K562 (cell line): Measurements from ENCODE around the gene COPB2. TPM values are rescaled to one million over a fixed set of nuclear protein-coding genes. Genes with fewer than 3 reads are reported as not detected.
A peak's percentile ranks its signal among the peaks of the same experiment; 100 is the strongest.

Experiments used
- ATF3 ChIP-seq, 2 experiments: fragments of 450-650 bp in 1 of 2; sonication (generic) in 1 of 2; formaldehyde crosslinking in 1 of 2; IDR thresholded peaks in 1 of 2; conservative IDR thresholded peaks in 1 of 2; 2 replicates each; pipeline versions ENCODE4 v1.6.1 to v1.8.1; 2016 to 2023; ENCODE audit warnings: mild to moderate bottlenecking in 2 of 2, moderate library complexity in 2 of 2, inconsistent platforms in 1 of 2, missing genetic modification reagents in 1 of 2
- CC2D1A ChIP-seq: fragments of 450-650 bp; IDR thresholded peaks from 2 replicates; pipeline ENCODE4 v1.6.1; 2017; ENCODE audit warnings: mild to moderate bottlenecking
- FOS ChIP-seq: IDR thresholded peaks from 3 replicates; pipeline ENCODE4 v1.6.1; 2011; ENCODE audit not compliant: insufficient read length; ENCODE audit errors: extremely low read depth
- FOSL1 ChIP-seq: fragments of 200-800 bp; sonication (Bioruptor generic); conservative IDR thresholded peaks from 2 replicates; pipeline ENCODE4 v1.6.1; 2016; ENCODE audit warnings: missing genetic modification characterization, missing compliant biosample characterization
- KAT8 ChIP-seq: fragments of 450-650 bp; IDR thresholded peaks from 2 replicates; pipeline ENCODE4 v1.6.1; 2016; ENCODE audit warnings: low read depth, mild to moderate bottlenecking
- PML ChIP-seq: IDR thresholded peaks from 2 replicates; pipeline ENCODE4 v1.6.1; 2012; ENCODE audit warnings: low read length, inconsistent platforms
- POLR2AphosphoS2 ChIP-seq: IDR thresholded peaks from 2 replicates; pipeline ENCODE4 v1.6.1; 2012; ENCODE audit warnings: low read length, improper control_type of control experiment
- RCOR1 ChIP-seq, 2 experiments: IDR thresholded peaks; 2 replicates each; pipeline ENCODE4 v1.6.1; 2012; ENCODE audit warnings: low read depth in 2 of 2, low read length in 2 of 2, borderline replicate concordance in 1 of 2, improper control_type of control experiment in 1 of 2
- REST ChIP-seq, 2 experiments: fragments of 450-650 bp; formaldehyde crosslinking in 1 of 2; IDR thresholded peaks; 2 replicates each; pipeline versions ENCODE4 v1.4.0 to v1.6.1; 2014 to 2020; ENCODE audit warnings: mild to moderate bottlenecking in 2 of 2, borderline replicate concordance in 1 of 2, low read depth in 1 of 2
- TEAD4 ChIP-seq, 2 experiments: sonication (generic) in 1 of 2; formaldehyde crosslinking in 1 of 2; IDR thresholded peaks; 2 replicates each; pipeline versions ENCODE4 v1.6.1 to v1.8.0; 2012 to 2022; ENCODE audit warnings: borderline replicate concordance in 1 of 2, inconsistent platforms in 1 of 2, low read length in 1 of 2, mild to moderate bottlenecking in 1 of 2, missing genetic modification reagents in 1 of 2
- polyA plus RNA-seq, 8 experiments: library from polyadenylated mRNA; depleted of rRNA in 4 of 8; stranded (reverse) in 5 of 8; unstranded in 3 of 8; fragments of >200 nt; fragmentation: Nextera tagmentation in 2 of 8; fragmentation: Illumina TruSeq in 1 of 8; extraction: Ambion mirVana in 2 of 8; extraction: Trizol in 1 of 8; gene quantifications; 2 replicates each; pipeline versions ENCODE4 v1.2.1 to v1.2.3, GENCODE V29; 2011 to 2014; ENCODE audit warnings: inconsistent platforms in 1 of 8, missing spikeins in 1 of 8
- total RNA-seq, 7 experiments: library from RNA; depleted of rRNA in 6 of 7; stranded (reverse); fragments of >200 nt in 6 of 7; fragmentation: Illumina TruSeq in 2 of 7; extraction: Trizol in 2 of 7; gene quantifications; 2 replicates each; pipeline versions ENCODE4 v1.2.1 to v1.2.3, GENCODE V29; 2011 to 2021; ENCODE audit warnings: low replicate concordance in 1 of 7
- TF ChIP-seq, protein P1 (sequence below): IDR thresholded peaks from 2 replicates; pipeline ENCODE4 v1.6.1; 2011; ENCODE audit warnings: borderline replicate concordance, low read depth, mild to moderate bottlenecking, moderate library complexity, low read length; ENCODE audit not compliant: insufficient read depth, poor library complexity, severe bottlenecking
- TF ChIP-seq, protein P2 (sequence below): fragments of 200-800 bp; sonication (Bioruptor generic); IDR thresholded peaks from 2 replicates; pipeline ENCODE4 v1.6.1; 2017; ENCODE audit warnings: missing genetic modification characterization, missing compliant biosample characterization

Gene COPB2
- total and polyA plus RNA-seq, 9 of the 15 experiments (the other 6 are each of a cell fraction or from before 2014, with no cell fraction given), result 64.3 to 189 (median 130) TPM

GRCh38 chr3:139353920-139354556 is 35.4 kb downstream of the COPB2 start (continued):
- TF ChIP-seq RCOR1 (IDR thresholded peaks at IDR 0.05; ENCODE audit: borderline replicate concordance in 1 of 2, low read depth in 2 of 2, low read length in 2 of 2) (peak in 1 of 2 experiments; percentile 34; a peak in 1 of 4 replicates), FOSL1 (peak; percentile 16; the same call in 1 of the 2 replicates), REST (IDR thresholded peaks at IDR 0.05; ENCODE audit: borderline replicate concordance) (peak; percentile 25; the same call in 1 of the 2 replicates), REST (CRISPR knock-in tag; IDR thresholded peaks at IDR 0.05; ENCODE audit: low read depth) (no peak), POLR2AphosphoS2 (peak; percentile 89; the same call in 1 of the 2 replicates), CC2D1A (no peak), KAT8 (no peak), PML (0 out of 2 replicates have a peak, but pooled peaks have one; percentile 19), ATF3 (IDR thresholded peaks at IDR 0.05) (0 out of 2 replicates have a peak, but pooled peaks have one; percentile 11), ATF3 (CRISPR knock-in tag; conservative IDR thresholded peaks at IDR 0.05) (no peak), TEAD4 (IDR thresholded peaks at IDR 0.05; ENCODE audit: low read length) (peak; percentile 12; the same call in 1 of the 2 replicates), TEAD4 (CRISPR knock-in tag; IDR thresholded peaks at IDR 0.05; ENCODE audit: borderline replicate concordance) (no peak), FOS (no peak)
- TF ChIP-seq, protein P1, sequence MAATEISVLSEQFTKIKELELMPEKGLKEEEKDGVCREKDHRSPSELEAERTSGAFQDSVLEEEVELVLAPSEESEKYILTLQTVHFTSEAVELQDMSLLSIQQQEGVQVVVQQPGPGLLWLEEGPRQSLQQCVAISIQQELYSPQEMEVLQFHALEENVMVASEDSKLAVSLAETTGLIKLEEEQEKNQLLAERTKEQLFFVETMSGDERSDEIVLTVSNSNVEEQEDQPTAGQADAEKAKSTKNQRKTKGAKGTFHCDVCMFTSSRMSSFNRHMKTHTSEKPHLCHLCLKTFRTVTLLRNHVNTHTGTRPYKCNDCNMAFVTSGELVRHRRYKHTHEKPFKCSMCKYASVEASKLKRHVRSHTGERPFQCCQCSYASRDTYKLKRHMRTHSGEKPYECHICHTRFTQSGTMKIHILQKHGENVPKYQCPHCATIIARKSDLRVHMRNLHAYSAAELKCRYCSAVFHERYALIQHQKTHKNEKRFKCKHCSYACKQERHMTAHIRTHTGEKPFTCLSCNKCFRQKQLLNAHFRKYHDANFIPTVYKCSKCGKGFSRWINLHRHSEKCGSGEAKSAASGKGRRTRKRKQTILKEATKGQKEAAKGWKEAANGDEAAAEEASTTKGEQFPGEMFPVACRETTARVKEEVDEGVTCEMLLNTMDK, result peak; percentile 54
- TF ChIP-seq, protein P2, sequence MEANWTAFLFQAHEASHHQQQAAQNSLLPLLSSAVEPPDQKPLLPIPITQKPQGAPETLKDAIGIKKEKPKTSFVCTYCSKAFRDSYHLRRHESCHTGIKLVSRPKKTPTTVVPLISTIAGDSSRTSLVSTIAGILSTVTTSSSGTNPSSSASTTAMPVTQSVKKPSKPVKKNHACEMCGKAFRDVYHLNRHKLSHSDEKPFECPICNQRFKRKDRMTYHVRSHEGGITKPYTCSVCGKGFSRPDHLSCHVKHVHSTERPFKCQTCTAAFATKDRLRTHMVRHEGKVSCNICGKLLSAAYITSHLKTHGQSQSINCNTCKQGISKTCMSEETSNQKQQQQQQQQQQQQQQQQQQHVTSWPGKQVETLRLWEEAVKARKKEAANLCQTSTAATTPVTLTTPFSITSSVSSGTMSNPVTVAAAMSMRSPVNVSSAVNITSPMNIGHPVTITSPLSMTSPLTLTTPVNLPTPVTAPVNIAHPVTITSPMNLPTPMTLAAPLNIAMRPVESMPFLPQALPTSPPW (CRISPR knock-in tag), result peak; percentile 6; the same call in 1 of the 2 replicates
